AG09309 (cell line): ENCODE measurements around the gene EXTL1.

ENCODE experiments used
- DNase-seq: peaks from one replicate; pipeline ENCODE4 v3.0.0-alpha.2; 2010; ENCODE audit warnings: low read depth
- H3K4me3 ChIP-seq: 2 replicates; pipeline ENCODE4 v1.5.1; 2011; ENCODE audit warnings: mild to moderate bottlenecking, low read depth, low read length, moderate library complexity; ENCODE audit not compliant: control insufficient read depth
- CTCF ChIP-seq: IDR thresholded peaks from 2 replicates; pipeline ENCODE4 v1.5.1; 2011; ENCODE audit warnings: mild to moderate bottlenecking, low read depth, low read length, inconsistent platforms; ENCODE audit not compliant: insufficient read depth, control insufficient read depth; ENCODE audit errors: missing control alignments

EXTL1 gene

GRCh38 chr1:26016953-26017545 lies 4.5 kb upstream of the EXTL1 start:
- TF ChIP-seq CTCF = no peak
- DNase-seq = no peak
- no peak overlapping the region for H3K4me3 ChIP-seq

GRCh38 chr1:26017606-26018005 lies 4.0 kb upstream of the EXTL1 start:
- no peak for DNase-seq
- H3K4me3 ChIP-seq = no peak overlapping the region
- TF ChIP-seq CTCF = no peak

- no peak for TF ChIP-seq CTCF
- H3K4me3 ChIP-seq = no peak overlapping the region
Observed at GRCh38 chr1:26019641-26020315, 1.8 kb upstream of the EXTL1 start.

GRCh38 chr1:26020330-26020768 lies 1.2 kb upstream of the EXTL1 start:
- no peak for TF ChIP-seq CTCF
- no peak for DNase-seq
- H3K4me3 ChIP-seq = no peak overlapping the region

More at GRCh38 chr1:26019641-26020315, 1.8 kb upstream of the EXTL1 start:
- DNase-seq = no peak

GRCh38 chr1:26020941-26021646 lies 481 bp upstream of the EXTL1 start:
- no peak overlapping the region; the same call in 1 of the 2 replicates for H3K4me3 ChIP-seq
- DNase-seq = no peak
- no peak for TF ChIP-seq CTCF

GRCh38 chr1:26022404-26022779 lies 817 bp downstream of the EXTL1 start:
- no peak for DNase-seq
- no peak for TF ChIP-seq CTCF
- no peak overlapping the region for H3K4me3 ChIP-seq
